ENCODE data around the gene CAVIN2. TPM values are rescaled to one million over a fixed set of nuclear protein-coding genes. Genes with fewer than 3 reads are reported as not detected.

Gene CAVIN2
- total and polyA plus RNA-seq, 9 of the 15 experiments (the other 6 are each of a cell fraction or from before 2014, with no cell fraction given): 20.6 to 92.4 (median 69.0) TPM

- BruUV-seq (replicated peaks): no TSS peak
- CTCF ChIA-PET (ENCODE audit: low intra/inter-chr PET ratio): interaction anchor here (2.7 kb wide), 1 partner anchor 348 kb away, joined by 21 read pairs; no protein-coding TSS in a partner anchor
Observed at GRCh38 chr2:191813943-191814342, 32.9 kb downstream of the CAVIN2 start.

More at GRCh38 chr2:191813943-191814342, 32.9 kb downstream of the CAVIN2 start:
- Histone ChIP-seq H3K27me3 (ENCODE audit: control insufficient read depth in 2 of 2, insufficient read depth in 2 of 2, low read length in 2 of 2) (no peaks in the 10 kb centered on the region), H3K9me1 (ENCODE audit: control insufficient read depth, insufficient read depth, low read length) (no peaks in the 10 kb centered on the region), H2AFZ (ENCODE audit: low read depth, low read length) (0 out of 2 replicates have a peak overlapping the region, but pooled peaks have one; percentile 38), H3K4me3 (no peak overlapping the region), H4K20me1 (replicated peaks; ENCODE audit: control insufficient read depth, insufficient read depth, low read length) (no peaks in the 10 kb centered on the region), H3K79me2 (ENCODE audit: control insufficient read depth, insufficient read depth, low read length) (no peaks in the 10 kb centered on the region), H3K9me3 (replicated peaks; ENCODE audit: control insufficient read depth, insufficient read depth, low read depth, low read length) (no peaks in the 10 kb centered on the region), H3K4me1 (replicated peaks in 1 of 2; ENCODE audit: control insufficient read depth in 2 of 2, insufficient read depth in 2 of 2, low read length in 2 of 2) (no peaks in the 10 kb centered on the region; a peak in 2 of 5 replicates), H3K9ac (ENCODE audit: insufficient read depth in 1 of 2, low read depth in 2 of 2, low read length in 2 of 2) (no peak overlapping the region), H3K36me3 (ENCODE audit: control insufficient read depth, insufficient read depth, low read length) (no peaks in the 10 kb centered on the region), H3K4me2 (ENCODE audit: insufficient read depth, low read length) (no peak overlapping the region), H3K27ac (ENCODE audit: extremely low read depth, low read depth, low read length) (no peak overlapping the region)
- DNase-seq (ENCODE audit: extremely low read depth in 1 of 4, low spot score in 3 of 4) (no peak), ATAC-seq (no peak), FAIRE-seq (no peak)
- TF ChIP-seq ZNF347 (CRISPR knock-in tag; IDR thresholded peaks at IDR 0.05; ENCODE audit: low read depth): no peak
- no peak for TF ChIP-seq LCOR (CRISPR knock-in tag; IDR thresholded peaks at IDR 0.05)
- TF ChIP-seq ATF7 (IDR thresholded peaks at IDR 0.05): no peak
- no peak for TF ChIP-seq SPI1 (IDR thresholded peaks at IDR 0.05; ENCODE audit: borderline replicate concordance, low read depth, low read length)
- TF ChIP-seq NFRKB (IDR thresholded peaks at IDR 0.05; ENCODE audit: low read depth): no peak
- no peak for TF ChIP-seq STAT5A (IDR thresholded peaks at IDR 0.05; ENCODE audit: borderline replicate concordance, low read length)
- TF ChIP-seq BCLAF1 (IDR thresholded peaks at IDR 0.05; ENCODE audit: borderline replicate concordance in 1 of 2, control insufficient read depth in 1 of 2, low read depth in 2 of 2, low read length in 1 of 2): no peak
- TF ChIP-seq E4F1 (CRISPR knock-in tag; IDR thresholded peaks at IDR 0.05; ENCODE audit: borderline replicate concordance): no peak
- TF ChIP-seq ZKSCAN8 (CRISPR knock-in tag; IDR thresholded peaks at IDR 0.05): no peak
- in situ Hi-C loops (cut with MboI): loop anchor here (5.0 to 10.0 kb wide), 2 partner anchors 259 to 353 kb away; no protein-coding TSS in a partner anchor
- intact Hi-C loops (cut with micrococcal nuclease): loop anchor here (2.0 to 5.0 kb wide), 3 partner anchors 53 to 473 kb away; no protein-coding TSS in a partner anchor
- 73% methylated on average over 8 of the region's 8 CpGs for WGBS (ENCODE audit: insufficient coverage, low coverage, missing lambda C conversion rate)
- POLR2A ChIA-PET: no interaction called here

All from K562 (cell line).